Gastroesophageal sphincter (tissue), 4 donors: ENCODE data around the gene EGFR. TPM values are rescaled to one million over a fixed set of nuclear protein-coding genes. Genes with fewer than 3 reads are reported as not detected.
A peak's percentile ranks its signal among the peaks of the same experiment; 100 is the strongest.

Source experiments
- ATAC-seq: fragments of 150-250 bp; one replicate; pipeline ENCODE4 v1.9.1; 2016; ENCODE audit warnings: mild to moderate bottlenecking, moderate library complexity
- H3K27ac ChIP-seq, 4 donors: fragments of 200-600 bp; sonication (generic) in 3 of 4; 1 replicate in 3 of 4; 2 replicates in 1 of 4; pipeline ENCODE4 v1.5.1; 2016 to 2019
- H3K27me3 ChIP-seq: fragments of 200-600 bp; sonication (generic); one replicate; pipeline ENCODE4 v1.5.1; 2019
- H3K36me3 ChIP-seq, 2 donors: fragments of 200-600 bp; sonication (generic); one replicate each; pipeline ENCODE4 v1.5.1; 2019; ENCODE audit warnings: control low read depth in 1 of 2
- H3K4me1 ChIP-seq, 3 donors: fragments of 200-600 bp; sonication (generic); 1 replicate in 2 of 3; 2 replicates in 1 of 3; pipeline ENCODE4 v1.5.1; 2016 to 2019; ENCODE audit warnings: control low read depth in 2 of 3
- H3K4me3 ChIP-seq, 2 donors: fragments of 200-600 bp; sonication (generic); one replicate each; pipeline ENCODE4 v1.5.1; 2019; ENCODE audit warnings: mild to moderate bottlenecking in 1 of 2, moderate library complexity in 1 of 2
- H3K9me3 ChIP-seq, 3 donors: fragments of 200-600 bp; sonication (generic); one replicate each; pipeline ENCODE4 v1.5.1; 2017 to 2019; ENCODE audit warnings: control low read depth in 2 of 3
- CTCF ChIP-seq, 4 experiments: fragments of 200-600 bp in 2 of 4; fragments of 450-650 bp in 2 of 4; sonication (generic) in 1 of 4; IDR thresholded peaks; one replicate each; pipeline ENCODE4 v1.5.1; 2017 to 2019; ENCODE audit warnings: antibody characterized with exemption in 4 of 4, mild to moderate bottlenecking in 2 of 4, moderate library complexity in 2 of 4
- EP300 ChIP-seq: sonication (generic); formaldehyde crosslinking; IDR thresholded peaks from one replicate; pipeline ENCODE4 v1.6.1; 2017; ENCODE audit warnings: antibody characterized with exemption, mild to moderate bottlenecking
- POLR2A ChIP-seq, 2 donors: fragments of 450-650 bp; IDR thresholded peaks; one replicate each; pipeline ENCODE4 v1.6.1; 2017; ENCODE audit warnings: antibody characterized with exemption in 2 of 2, mild to moderate bottlenecking in 2 of 2, moderate library complexity in 1 of 2
- POLR2AphosphoS5 ChIP-seq: sonication (generic); formaldehyde crosslinking; IDR thresholded peaks from one replicate; pipeline ENCODE4 v1.6.1; 2017; ENCODE audit warnings: antibody characterized with exemption
- WGBS, 2 donors: methylation state at CpG; one replicate each; pipeline ENCODE4 v1.1.5; 2018; ENCODE audit warnings: low coverage in 1 of 2; 5-methylcytosine and 5-hydroxymethylcytosine counted together
- total RNA-seq, 4 donors: library from RNA; depleted of rRNA; stranded (reverse); fragments of >200 nt; gene quantifications; one replicate each; pipeline ENCODE4 v1.1.0, GENCODE V29; 2016

EGFR gene
- total RNA-seq, 4 donors from 2014 or later = 85.7 to 126 (median 111) TPM

- peaks cover 0 to 53% (median 11%) of the 10 kb centered on the region in 3 donors for H3K4me1 ChIP-seq
- H3K36me3 ChIP-seq = no peaks in the 10 kb centered on the region
- no peaks in the 10 kb centered on the region for H3K27me3 ChIP-seq
- no peak overlapping the region for H3K4me3 ChIP-seq
- no peak for TF ChIP-seq EP300
- TF ChIP-seq POLR2AphosphoS5 = peak; percentile 41
- no peak for TF ChIP-seq POLR2A (IDR thresholded peaks at IDR 0.05)
- no peak for TF ChIP-seq CTCF (IDR thresholded peaks at IDR 0.05)
- WGBS, 2 donors = 65 to 89% methylated on average over 5 to 7 of the region's 7 CpGs
- H3K9me3 ChIP-seq = no peaks in the 10 kb centered on the region
- peak overlapping the region in 3 of 4 donors; percentile 69 to 72 (median 71) for H3K27ac ChIP-seq
- ATAC-seq = peak; percentile 82
Measured at GRCh38 chr7:55120501-55121198, 101.8 kb downstream of the EGFR start.

- Histone ChIP-seq H3K27ac (peak overlapping the region; percentile 17 to 71 (median 66)), H3K9me3 (no peaks in the 10 kb centered on the region), H3K4me3 (no peak overlapping the region), H3K27me3 (no peaks in the 10 kb centered on the region), H3K36me3 (no peaks in the 10 kb centered on the region), H3K4me1 (peaks cover 0 to 57% (median 11%) of the 10 kb centered on the region in 3 donors)
- WGBS, 2 donors = 76 to 80% methylated on average over 1 to 5 of the region's 5 CpGs
- TF ChIP-seq CTCF (IDR thresholded peaks at IDR 0.05) (no peak), POLR2AphosphoS5 (no peak), EP300 (no peak), POLR2A (IDR thresholded peaks at IDR 0.05) (no peak)
- peak; percentile 14 for ATAC-seq
Measured at GRCh38 chr7:55121249-55121648, 102.4 kb downstream of the EGFR start.

- Histone ChIP-seq H3K4me3 (no peak overlapping the region), H3K27ac (peak overlapping the region in 3 of 4 donors; percentile 62 to 71 (median 69)), H3K4me1 (peaks cover 2 to 67% (median 14%) of the 10 kb centered on the region in 3 donors), H3K27me3 (no peaks in the 10 kb centered on the region), H3K36me3 (no peaks in the 10 kb centered on the region), H3K9me3 (no peaks in the 10 kb centered on the region)
- TF ChIP-seq CTCF (IDR thresholded peaks at IDR 0.05) (no peak), EP300 (no peak), POLR2A (IDR thresholded peaks at IDR 0.05) (no peak), POLR2AphosphoS5 (no peak)
- ATAC-seq = no peak
- WGBS, 2 donors = 98 to 100% methylated on average over 1 to 6 of the region's 7 CpGs
Measured at GRCh38 chr7:55122263-55122662, 103.4 kb downstream of the EGFR start.

- no peaks in the 10 kb centered on the region for H3K9me3 ChIP-seq
- no peaks in the 10 kb centered on the region for H3K36me3 ChIP-seq
- H3K27me3 ChIP-seq = no peaks in the 10 kb centered on the region
- peak; percentile 34 for ATAC-seq
- 53 to 67% methylated on average over 3 to 9 of the region's 12 CpGs for WGBS, 2 donors
- H3K4me1 ChIP-seq = peaks cover 23 to 90% (median 37%) of the 10 kb centered on the region in 3 donors
- TF ChIP-seq POLR2A (IDR thresholded peaks at IDR 0.05) = no peak
- no peak for TF ChIP-seq EP300
- no peak for TF ChIP-seq CTCF (IDR thresholded peaks at IDR 0.05)
- TF ChIP-seq POLR2AphosphoS5 = no peak
- peak overlapping the region; percentile 43 to 92 (median 90) for H3K27ac ChIP-seq
- no peak overlapping the region for H3K4me3 ChIP-seq
Measured at GRCh38 chr7:55124989-55125875, 106.4 kb downstream of the EGFR start.
